GM21786 (cell line): ENCODE results near the gene P2RY14.

Experiments
- ATAC-seq: cut with Tn5 transposase; IDR thresholded peaks from one replicate; pipeline ENCODE4 v1.9.1; 2021; ENCODE audit not compliant: unreplicated experiment

The P2RY14 gene

GRCh38 chr3:151301787-151302186, 23.4 kb upstream of the P2RY14 start:
- no peak for ATAC-seq

GRCh38 chr3:151300539-151300938, 22.2 kb upstream of the P2RY14 start:
- ATAC-seq, result no peak

GRCh38 chr3:151299006-151299405, 20.7 kb upstream of the P2RY14 start:
- no peak for ATAC-seq

- no peak for ATAC-seq
Observed at GRCh38 chr3:151297429-151297828, 19.1 kb upstream of the P2RY14 start.

- ATAC-seq, result no peak
Observed at GRCh38 chr3:151296226-151296625, 17.9 kb upstream of the P2RY14 start.

GRCh38 chr3:151293127-151293526, 14.8 kb upstream of the P2RY14 start:
- ATAC-seq, result no peak

GRCh38 chr3:151290673-151291072, 12.3 kb upstream of the P2RY14 start:
- no peak for ATAC-seq

- ATAC-seq, result no peak
Observed at GRCh38 chr3:151289445-151289844, 11.1 kb upstream of the P2RY14 start.

GRCh38 chr3:151285940-151286339, 7.6 kb upstream of the P2RY14 start:
- no peak for ATAC-seq

GRCh38 chr3:151283907-151284461, 5.6 kb upstream of the P2RY14 start:
- ATAC-seq, result no peak

GRCh38 chr3:151283387-151283786, 5.0 kb upstream of the P2RY14 start:
- no peak for ATAC-seq

GRCh38 chr3:151282921-151283320, 4.6 kb upstream of the P2RY14 start:
- ATAC-seq, result no peak

- no peak for ATAC-seq
Observed at GRCh38 chr3:151281671-151282324, 3.5 kb upstream of the P2RY14 start.

- ATAC-seq, result peak; percentile 55
Observed at GRCh38 chr3:151276687-151277042, 1.7 kb downstream of the P2RY14 start.

GRCh38 chr3:151276038-151276686, 2.2 kb downstream of the P2RY14 start:
- peak; percentile 20 for ATAC-seq

- ATAC-seq, result no peak
Observed at GRCh38 chr3:151275091-151275490, 3.3 kb downstream of the P2RY14 start.

- no peak for ATAC-seq
Observed at GRCh38 chr3:151269631-151270030, 8.7 kb downstream of the P2RY14 start.

- peak; percentile 42 for ATAC-seq
Observed at GRCh38 chr3:151268267-151269235, 9.8 kb downstream of the P2RY14 start.

GRCh38 chr3:151267066-151267465, 11.3 kb downstream of the P2RY14 start:
- ATAC-seq, result no peak

- ATAC-seq, result peak; percentile 98
Observed at GRCh38 chr3:151265866-151266265, 12.5 kb downstream of the P2RY14 start.

GRCh38 chr3:151265166-151265565, 13.2 kb downstream of the P2RY14 start:
- ATAC-seq, result no peak
